Fibroblast of gingiva (primary cell): ENCODE data around the gene PREX1.

ENCODE experiments used
- DNase-seq: peaks from one replicate; pipeline ENCODE4 v3.0.0-alpha.2; 2011; ENCODE audit warnings: low read depth

PREX1 gene

DNA sequence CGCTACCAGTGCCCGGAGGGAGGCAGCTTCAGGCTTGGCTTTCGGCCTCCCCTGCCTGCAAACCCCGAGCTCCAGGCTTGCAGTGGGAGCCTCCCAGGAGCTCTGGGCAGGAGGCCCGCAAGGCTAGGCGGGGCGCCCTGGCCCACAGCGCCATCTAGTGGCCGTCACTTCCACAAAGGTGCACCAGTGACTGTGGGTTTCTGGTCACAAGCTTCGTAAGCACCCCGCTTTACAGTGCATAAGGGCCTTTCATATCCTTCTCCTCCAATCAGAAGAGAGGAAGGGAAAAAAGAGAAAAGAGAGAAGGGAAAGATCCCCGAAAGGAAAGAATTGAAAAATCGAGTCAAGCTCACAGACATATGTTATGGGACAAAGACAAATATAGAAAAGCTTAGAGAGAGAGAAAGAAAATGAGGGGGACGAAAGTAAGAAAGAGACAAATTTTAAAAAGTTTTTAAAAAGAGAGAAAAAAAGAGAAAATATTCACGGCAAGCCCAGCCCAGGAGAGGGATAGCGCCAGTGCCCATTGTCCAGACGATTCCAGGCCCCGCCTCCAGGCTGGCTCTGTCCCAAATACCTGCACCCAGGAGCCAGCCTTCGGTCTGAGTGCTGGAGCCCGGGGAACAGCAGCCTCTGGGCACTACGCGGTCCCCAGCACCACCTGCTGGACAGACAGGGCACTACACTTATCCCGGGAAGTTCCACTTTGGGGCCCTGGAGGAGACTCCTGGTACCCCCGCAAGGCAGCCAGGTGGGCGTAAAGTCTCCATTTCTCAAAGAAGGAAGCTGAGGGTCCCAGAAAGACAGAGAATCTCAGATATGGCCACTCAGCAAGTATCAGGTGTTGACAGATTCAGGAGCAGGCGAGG is 207.1 kb downstream of the PREX1 start:
- DNase-seq, result peak; percentile 66

DNA sequence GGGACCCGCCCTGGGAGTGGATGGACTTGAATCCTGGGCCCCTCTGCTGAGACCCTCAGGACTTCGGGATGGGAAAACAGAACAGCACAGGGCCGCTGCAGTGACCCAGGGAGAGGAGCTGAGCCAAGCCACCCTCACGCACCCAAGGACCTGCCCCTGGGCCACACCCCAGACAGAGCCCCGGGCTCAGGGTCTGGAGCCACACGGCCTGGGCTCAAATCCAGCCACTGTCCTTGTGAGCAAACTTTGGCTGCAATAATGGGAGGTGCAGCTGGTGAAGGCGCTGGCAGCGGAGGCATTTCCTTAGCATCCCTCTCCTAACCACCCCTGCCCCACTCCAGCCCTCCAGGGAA is 207.7 kb downstream of the PREX1 start:
- DNase-seq, result no peak

DNA sequence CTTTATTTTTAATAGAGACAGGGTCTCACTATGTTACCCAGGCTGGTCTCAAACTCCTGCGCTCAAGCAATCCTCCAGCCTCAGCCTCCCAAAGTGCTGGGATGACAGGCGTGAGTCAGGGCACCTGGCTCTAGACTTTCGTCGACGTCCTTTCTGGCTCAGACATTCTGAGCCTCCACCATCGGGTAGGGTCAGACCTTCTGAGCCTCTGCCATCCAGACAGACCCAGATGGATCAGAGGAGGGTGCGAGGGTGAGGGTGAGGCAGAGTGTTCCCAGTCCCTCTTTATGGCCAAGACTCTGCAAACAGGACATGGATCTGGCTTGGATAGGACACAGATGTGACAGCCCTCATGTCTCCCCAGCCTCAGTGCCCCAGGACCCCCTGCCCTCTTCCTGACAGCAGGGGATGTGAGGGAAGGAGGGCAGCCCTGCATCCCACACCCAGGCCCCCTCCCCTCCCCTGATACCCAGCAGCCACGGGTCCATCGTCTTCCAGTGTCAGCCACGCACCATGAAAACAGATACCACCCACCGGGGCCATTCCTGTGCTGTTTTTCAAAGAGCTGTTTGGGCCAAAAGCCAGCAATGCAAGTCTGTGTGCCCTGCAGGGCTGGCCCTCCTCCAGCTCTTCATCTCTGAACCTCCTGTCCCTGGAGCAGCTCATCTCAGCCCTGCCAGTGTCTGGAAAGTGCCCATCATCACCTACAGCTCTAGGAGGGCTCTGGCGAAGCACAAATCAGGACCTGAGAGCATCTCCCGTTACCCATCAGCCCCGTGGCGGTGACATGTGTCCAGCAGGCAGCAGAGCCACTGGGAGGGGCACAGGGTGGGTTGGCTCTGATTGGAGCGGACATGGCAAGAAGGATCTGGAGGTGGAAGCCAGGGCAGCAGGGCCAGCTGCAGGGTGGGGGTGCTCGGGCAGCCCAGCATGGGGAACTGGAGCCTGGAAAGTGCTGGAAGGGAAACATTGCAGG is 208.4 kb downstream of the PREX1 start:
- DNase-seq, result peak; percentile 10

DNA sequence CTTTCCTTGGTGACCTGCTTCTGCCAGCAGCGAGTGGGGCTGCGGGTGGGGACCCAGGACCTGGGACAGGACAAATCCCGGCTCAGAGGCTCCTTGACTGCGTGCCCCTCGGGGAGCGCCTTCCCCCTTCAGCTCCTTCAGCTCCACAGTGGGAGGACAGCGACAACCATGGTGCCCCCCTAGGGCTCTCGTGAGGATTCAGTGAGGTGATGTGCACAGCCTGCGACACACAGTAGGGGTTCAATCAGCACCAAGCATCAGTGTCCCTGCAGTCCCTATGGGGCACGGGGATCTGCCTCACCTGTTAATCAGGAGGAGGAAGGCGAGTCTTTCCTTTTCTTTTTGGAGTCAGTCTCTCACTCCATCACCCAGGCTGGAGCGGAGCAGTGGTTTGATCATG is 209.2 kb downstream of the PREX1 start:
- no peak for DNase-seq

DNA sequence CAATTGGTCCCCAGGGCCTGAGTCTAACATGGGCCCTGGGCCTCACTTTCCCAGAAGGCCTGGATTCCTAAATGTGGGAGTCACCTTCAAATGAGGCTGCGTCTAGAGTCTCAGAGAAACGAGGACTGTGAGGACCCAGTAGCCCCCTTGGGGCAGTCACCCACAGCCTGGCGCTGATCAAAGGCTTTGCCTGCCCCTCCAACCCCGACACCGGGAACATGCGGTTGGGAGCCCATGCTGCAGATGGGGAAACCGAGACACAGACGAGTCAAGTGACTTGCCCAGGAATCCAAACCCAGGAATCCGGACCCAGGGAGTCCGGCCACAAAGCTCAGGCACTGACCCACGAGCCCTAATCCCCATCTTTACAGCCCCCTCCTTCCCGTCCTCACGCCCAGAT is 209.7 kb downstream of the PREX1 start:
- DNase-seq, result no peak

DNA sequence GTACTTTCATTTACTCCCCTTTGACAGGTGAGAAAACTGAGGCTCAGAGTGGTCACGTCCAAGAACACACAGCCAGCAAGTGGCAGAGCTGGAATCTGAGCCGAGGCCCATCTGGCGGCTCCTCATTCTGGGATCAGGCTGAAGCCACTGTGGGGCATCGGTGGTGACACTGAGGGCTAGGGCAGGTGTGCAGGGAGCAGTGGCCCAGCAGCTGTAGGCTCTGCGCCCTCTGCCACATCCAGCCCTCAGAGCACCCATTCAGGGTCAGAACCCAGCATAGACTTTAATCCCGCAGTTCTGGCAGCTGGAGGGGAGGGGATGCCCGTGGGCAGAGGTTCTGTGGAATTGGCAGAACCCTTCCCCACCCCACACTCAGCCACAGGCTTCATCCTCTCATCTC is 210.3 kb downstream of the PREX1 start:
- no peak for DNase-seq

DNA sequence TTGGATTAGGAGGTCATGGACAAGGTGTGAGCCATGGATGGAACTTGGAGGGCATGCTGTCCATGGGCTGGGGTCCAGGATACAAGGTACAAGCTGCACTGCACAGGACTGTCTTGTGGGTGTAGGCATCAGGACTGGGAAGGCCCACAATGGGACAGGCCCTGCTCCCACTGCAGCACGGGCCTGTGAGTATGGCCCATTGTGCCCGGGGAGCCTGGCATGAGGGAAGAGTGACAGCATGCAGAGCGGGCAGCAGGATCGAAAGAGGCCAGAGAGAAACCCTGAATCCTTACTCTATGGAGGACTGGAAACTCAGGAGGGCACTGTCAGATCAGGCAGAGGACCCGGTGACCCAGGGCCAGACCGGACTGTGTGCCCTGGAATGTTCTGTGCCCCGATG is 211.3 kb downstream of the PREX1 start:
- DNase-seq, result no peak

DNA sequence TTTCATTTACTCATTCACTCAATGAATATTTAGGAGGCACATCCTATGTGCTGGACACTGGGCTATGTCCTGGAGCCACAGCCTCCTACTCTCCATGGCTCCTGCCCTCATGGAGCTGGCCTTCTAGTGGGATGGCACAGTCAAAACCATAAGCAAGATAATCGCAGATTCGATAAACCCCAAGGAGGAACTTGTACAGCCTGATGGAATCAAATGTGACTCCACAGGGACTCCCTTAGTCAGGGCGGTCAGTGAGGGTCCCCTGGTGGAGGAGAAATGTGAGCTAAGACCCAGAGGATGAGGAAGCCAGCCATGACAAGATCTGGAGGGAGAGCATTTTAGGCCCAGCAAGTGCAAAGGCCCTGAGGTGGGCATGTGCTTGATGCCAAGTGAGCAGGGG is 211.9 kb downstream of the PREX1 start:
- no peak for DNase-seq

DNA sequence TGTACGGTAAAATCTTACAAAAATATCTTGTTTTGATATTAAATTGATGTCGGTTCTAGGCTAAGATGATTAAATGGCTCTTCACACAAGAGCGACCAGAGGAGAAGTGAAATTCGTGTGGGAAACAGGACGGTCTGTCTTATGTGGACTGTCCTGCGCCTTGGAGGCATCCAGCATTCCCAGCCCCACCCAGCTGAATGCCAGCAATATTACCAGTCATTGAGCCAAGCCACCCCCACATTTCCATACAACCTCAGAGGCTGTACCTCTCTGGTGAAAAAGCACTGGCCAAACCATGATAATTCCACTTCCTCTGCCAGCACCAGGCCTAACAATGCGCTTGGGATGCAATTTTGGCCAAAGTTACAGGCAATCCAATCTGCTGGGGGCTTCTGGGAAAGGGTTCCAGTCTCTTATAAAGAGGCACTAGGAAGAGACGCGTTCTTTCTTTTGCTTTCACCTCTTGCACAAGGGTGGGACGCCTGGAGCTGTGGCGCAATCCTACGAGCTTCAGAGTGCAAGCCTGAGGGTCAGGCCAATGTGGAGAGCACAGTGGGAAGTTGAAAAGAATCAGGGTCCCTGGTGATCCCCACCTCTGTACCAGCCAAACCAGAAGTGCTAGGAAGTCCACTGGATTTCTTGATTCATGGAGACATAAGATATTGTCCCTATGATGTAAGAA is 213.1 kb downstream of the PREX1 start:
- DNase-seq, result no peak

DNA sequence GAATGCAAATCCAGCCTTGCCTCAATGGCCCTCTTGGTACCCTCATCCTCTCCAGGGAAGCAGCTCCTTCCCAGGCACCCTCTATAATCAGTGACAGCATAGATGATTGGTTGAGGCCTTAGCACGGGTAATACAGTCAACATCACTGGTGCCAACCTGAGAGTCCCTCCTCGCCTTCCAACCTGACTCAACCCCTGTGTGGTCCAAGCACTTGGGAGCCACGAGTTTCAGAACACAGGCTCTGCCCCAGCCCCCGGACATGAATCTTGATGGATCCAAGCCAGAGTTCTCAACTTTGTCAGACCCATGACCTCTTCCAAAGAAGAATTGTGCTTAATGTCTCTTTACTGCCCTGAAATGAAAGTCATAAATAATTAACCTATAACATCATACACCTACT is 213.9 kb downstream of the PREX1 start:
- no peak for DNase-seq

DNA sequence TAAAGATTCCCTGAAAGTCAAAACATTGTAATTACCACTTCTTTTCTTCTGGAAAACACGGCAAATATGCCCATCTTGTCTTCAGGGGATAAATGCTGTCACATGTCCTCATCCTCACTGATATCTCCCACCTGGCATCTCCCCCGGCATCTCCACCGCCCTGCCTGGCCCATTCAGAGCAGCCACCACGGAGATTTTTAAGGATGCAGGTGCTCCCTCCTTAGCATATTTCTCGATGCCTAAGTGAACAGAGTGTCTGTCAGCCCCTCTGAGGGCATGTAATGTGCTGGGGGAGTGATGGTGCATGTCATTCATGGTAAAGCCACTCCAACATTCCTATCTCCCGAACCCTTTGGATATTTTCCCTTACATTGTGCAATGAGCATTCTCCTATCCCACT is 215.5 kb downstream of the PREX1 start:
- no peak for DNase-seq

DNA sequence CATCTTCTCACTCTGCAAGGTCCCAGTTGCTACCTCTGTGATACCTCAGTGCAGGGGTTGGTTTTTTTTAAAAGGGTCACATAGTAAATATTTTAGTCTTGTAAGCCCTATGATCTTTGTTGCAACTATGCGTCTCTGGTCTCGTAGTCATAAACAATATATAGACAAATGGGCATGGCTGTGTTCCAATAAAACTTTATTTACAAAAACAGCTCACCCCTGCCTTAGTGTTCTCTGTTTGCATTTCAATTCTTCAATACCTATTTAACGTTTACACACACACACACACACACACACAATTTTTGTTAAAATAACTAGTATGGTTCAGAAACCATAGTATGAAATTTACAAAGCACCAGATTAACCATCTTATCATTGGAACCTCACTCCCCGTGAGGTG is 216.8 kb downstream of the PREX1 start:
- DNase-seq, result no peak

DNA sequence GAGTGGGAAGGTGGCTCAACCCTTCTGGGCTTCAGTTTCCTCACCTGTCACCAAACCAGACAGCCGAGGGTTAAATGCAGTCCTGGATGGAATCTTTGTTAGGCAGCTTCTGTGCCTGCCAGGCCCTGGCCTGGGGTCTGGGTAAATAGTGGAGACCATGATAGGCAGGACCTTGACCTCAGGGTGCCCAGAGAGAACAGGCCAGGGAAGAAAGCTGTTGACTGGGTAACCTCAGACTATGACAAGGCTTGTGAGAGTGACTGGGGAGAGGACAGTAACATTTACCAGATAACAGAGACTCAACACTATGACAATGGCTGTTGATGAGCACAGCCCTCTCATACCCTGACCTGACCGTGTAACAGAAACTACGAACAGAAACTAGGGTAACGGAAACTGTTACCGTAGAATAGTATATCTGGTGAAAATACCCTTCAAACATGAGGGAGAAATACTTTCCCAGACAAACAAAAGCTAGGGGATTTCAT is 218.3 kb downstream of the PREX1 start:
- no peak for DNase-seq

DNA sequence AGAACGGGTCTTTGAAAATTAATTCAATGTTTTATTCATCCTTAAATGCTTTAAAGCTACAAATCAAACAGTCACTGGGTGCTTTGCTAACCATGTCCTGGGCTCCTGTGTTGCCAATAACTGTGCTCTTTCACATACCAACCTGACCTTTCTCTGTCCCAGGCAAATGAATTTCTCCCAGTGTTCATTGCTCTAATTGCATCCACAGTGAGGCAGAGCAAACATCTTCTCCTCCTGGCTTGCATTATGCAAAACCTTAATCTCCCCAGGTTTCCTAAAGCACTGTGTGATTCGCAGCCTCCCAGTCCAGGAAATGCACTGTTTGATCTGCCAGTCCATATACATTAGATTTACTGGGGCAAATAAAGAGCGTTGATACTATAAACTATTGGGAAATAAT is 219.0 kb downstream of the PREX1 start:
- no peak for DNase-seq

DNA sequence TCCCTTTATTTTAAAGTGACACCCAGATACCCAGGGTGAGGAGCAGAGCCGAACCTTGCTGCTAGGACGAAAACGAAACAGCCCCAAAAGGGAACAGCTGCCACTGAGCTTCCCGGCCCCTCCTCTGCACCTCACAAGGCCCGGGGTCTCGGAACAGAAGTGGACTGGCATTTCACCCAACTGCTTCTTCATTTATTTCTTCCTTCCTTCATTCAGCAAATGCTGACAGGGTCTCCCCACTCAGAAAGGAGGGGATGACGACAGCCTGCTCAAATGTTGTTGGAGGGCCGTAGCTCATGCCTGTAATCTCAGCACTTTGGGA is 220.3 kb downstream of the PREX1 start:
- no peak for DNase-seq

DNA sequence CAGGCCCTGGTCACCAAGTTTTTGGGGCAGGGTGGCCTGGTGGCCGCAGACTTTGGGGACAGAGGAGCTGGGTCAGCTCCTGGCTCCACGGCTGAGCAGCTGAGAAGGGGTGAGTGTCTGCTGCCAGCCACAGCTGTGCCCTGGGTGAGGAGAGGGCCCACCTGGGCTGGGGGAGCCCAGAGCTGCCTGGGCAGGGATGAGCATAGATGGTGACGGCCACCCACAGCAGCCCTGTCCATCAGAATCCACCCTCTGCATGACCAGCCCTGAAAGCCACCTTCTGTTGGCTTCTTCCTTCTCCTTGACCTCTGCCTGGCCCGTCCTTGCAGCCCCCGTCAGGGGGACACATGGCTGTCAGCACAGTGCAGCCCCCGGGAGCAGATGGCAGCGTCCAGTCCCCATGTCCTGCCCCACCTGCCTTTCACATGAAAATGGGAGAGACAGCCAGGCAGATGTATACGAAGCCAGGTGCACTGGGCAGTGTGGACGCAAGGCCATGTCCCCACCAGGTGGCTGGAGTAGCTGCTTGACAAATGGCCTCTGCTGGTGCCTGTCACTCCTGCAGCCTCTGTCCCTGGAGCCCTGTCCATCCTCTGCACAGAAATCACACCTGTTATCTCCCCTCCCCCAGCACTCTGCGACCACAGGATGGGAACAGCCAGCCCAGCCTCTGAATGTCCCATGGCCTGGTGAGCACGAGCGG is 220.8 kb downstream of the PREX1 start:
- no peak for DNase-seq

DNA sequence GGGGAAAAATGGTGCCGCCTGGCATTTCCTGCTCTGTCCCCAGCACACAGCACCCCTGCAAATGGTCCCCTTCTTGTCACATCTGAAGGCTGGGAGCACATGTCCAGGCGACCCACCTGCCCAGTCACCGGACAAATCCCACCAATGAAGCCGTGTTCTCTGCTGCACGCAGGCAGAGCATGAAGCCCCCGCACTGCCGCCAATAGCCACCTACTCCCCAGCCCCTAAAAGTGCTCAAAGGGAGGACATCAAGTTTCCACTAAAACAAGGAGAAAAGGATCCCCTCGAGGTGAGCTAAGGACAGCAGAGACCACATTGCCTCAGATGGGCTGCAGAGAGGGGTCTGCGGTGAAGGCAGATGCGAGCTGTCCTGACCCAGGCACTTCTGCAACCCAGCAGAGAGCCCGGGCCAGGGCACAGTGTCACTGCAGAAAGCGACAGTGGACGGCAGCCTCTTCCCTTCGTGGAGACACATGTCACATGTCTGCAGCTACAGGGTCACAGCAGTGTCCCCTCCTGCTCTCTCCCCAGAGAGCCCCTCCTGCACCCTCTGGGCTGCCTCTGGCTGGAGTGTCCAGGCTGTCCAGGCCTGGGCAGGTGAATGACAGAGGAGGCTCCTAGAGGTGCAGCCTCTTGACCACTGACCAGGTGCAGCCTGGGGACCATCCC is 221.5 kb downstream of the PREX1 start:
- DNase-seq, result no peak

DNA sequence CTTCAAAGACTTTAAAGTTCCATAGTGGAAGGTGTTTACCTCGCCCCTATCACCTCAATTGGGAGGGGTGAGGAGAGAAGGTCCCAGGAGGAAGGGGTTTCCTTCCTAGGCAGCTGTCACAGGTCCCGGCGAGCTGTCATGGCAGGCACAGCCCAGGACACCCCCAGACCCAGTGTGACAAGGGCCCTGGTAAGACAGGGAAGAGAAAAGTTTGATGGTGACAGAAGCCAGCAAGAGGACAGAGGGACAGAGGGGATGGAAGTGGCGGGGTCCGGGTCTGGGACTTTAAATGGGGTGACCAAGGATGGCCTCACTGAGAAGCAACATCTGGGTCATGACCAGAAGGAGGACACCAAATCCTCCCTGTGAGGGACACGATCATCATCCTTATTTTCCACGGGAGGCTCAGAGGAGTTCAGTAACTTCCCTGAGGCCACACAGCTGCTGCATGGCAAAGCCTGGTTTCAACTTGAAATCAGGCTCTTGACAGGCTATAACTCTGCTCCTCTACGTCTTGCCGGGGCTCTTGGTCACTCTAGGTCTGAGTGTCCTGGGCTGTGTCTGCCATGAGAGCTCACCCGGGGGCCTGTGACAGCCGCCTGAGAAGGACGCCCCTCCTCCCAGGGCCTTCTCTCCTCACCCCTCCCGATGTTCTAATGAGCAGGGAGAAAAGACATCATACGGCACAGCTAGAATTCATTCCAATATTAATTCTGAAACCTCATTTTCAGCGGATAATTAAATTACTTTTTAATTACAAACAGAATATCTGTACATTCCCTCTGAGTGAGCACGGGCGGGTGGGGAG is 222.2 kb downstream of the PREX1 start:
- no peak for DNase-seq

DNA sequence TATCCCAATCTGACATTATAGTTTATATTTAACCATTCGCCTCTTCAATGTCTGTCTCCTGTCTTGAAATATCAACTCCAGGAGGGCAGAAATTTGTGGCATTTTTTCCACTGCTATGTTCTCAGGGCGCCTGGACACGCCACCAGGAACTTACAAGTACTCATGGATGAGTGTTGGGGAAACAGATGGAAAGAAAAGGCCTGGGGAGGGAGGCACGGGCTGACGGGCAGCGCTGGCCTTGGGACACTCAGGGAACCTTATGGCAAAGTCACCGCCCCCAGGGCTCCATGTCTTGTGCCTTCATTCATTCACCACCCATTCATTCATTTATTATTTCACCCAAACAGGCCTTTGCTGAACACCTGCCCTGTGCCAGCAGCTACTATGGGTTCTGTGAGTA is 222.9 kb downstream of the PREX1 start:
- no peak for DNase-seq

DNA sequence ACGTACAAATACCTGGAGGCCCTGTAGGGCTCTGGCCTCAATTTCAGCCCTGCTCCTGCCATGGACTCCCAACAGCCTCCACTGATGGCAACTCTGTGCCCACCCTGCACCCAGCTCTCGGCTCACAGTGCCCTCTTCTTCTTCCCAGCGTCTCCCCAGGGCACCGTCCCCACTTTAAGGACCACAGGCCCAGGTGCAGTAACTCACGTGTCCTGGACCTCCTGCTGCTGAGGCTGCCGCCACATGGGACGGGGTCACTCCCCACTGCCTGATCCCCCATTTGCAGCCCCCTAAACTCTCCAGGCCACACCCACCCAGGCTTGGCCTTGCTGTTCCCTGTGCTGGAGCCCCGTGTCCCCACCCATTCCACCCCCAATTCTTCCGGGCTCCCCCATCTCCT is 223.4 kb downstream of the PREX1 start:
- DNase-seq, result no peak
